NCI-H526 treated with DMSO at 0.1 percent for 48 hours (cell line): ENCODE data around the gene ZNF177.
"Not testable (repeated sequence)": the region's sequence is repeated elsewhere in the genome, so short reads cannot be mapped to it uniquely, and the experiment has no call there.

Experiments
- DNase-seq: peaks from one replicate; lab custom pipeline; 2025; lab: John Stamatoyannopoulos, UW

The ZNF177 gene

GRCh38 chr19:9362905-9363304 lies at the start of gene ZNF177:
ZNF177 (plus strand) TSS chr19:9363013; CDS start chr19:9378312, 15,299 bp downstream.
- no peak for DNase-seq

GRCh38 chr19:9313756-9314155 lies 49.1 kb upstream of the ZNF177 start:
- no peak for DNase-seq

- no peak for DNase-seq
These were observed 41.5 kb upstream of the ZNF177 start for GRCh38 chr19:9321338-9321737.

GRCh38 chr19:9321756-9322155 lies 41.1 kb upstream of the ZNF177 start:
- not testable (repeated sequence) for DNase-seq

- not testable (repeated sequence) for DNase-seq
These were observed 40.6 kb upstream of the ZNF177 start for GRCh38 chr19:9322201-9322600.

- peak; percentile 59 for DNase-seq
These were observed 39.3 kb upstream of the ZNF177 start for GRCh38 chr19:9323557-9323918.

- DNase-seq: peak; percentile 79
These were observed 38.8 kb upstream of the ZNF177 start, which contains the start of gene ZNF559 for GRCh38 chr19:9323919-9324583. ZNF559 (plus strand) TSS chr19:9324179; CDS start chr19:9338550, 14,371 bp downstream.

GRCh38 chr19:9324584-9324962 lies 38.2 kb upstream of the ZNF177 start:
- no peak for DNase-seq

GRCh38 chr19:9329999-9330398 lies 32.8 kb upstream of the ZNF177 start:
- no peak for DNase-seq

- no peak for DNase-seq
These were observed 20.1 kb upstream of the ZNF177 start for GRCh38 chr19:9342610-9343304.

- DNase-seq: no peak
These were observed 17.8 kb upstream of the ZNF177 start for GRCh38 chr19:9345005-9345404.

- DNase-seq: no peak
These were observed 14.6 kb upstream of the ZNF177 start for GRCh38 chr19:9348253-9348652.

GRCh38 chr19:9348671-9349070 lies 14.1 kb upstream of the ZNF177 start:
- DNase-seq: no peak

GRCh38 chr19:9352505-9352904 lies 10.3 kb upstream of the ZNF177 start:
- DNase-seq: no peak

GRCh38 chr19:9353011-9353410 lies 9.8 kb upstream of the ZNF177 start:
- DNase-seq: no peak

GRCh38 chr19:9354651-9355050 lies 8.2 kb upstream of the ZNF177 start:
- no peak for DNase-seq

- no peak for DNase-seq
These were observed 8.2 kb downstream of the ZNF177 start for GRCh38 chr19:9370738-9371619.

- no peak for DNase-seq
These were observed 18.6 kb downstream of the ZNF177 start for GRCh38 chr19:9381361-9381785.

GRCh38 chr19:9406798-9407352 lies 44.1 kb downstream of the ZNF177 start:
- no peak for DNase-seq

- no peak for DNase-seq
These were observed 45.0 kb downstream of the ZNF177 start for GRCh38 chr19:9407827-9408226.

- no peak for DNase-seq
These were observed 50.6 kb downstream of the ZNF177 start for GRCh38 chr19:9413240-9413954.

GRCh38 chr19:9427941-9428340 lies 65.1 kb downstream of the ZNF177 start:
- DNase-seq: no peak
